ENCODE measurements around the gene RAB11FIP5.

- TF ChIP-seq POLR2A (IDR thresholded peaks at IDR 0.05; ENCODE audit: low read depth, low read length) (no peak), POLR2AphosphoS5 (IDR thresholded peaks at IDR 0.05; ENCODE audit: low read depth, low read length) (no peak), SPI1 (IDR thresholded peaks at IDR 0.05; ENCODE audit: low read depth, low read length) (no peak), TAF1 (IDR thresholded peaks at IDR 0.05; ENCODE audit: low read depth, low read length) (no peak), PAX5 (IDR thresholded peaks at IDR 0.05; ENCODE audit: insufficient read depth, low read length, severe bottlenecking) (no peak)
Measured at GRCh38 chr2:73072416-73072815, 40.3 kb downstream of the RAB11FIP5 start.

All from GM12891 (cell line).